Measurements from ENCODE around the gene CENPF.
"Not testable (repeated sequence)": the region's sequence is repeated elsewhere in the genome, so short reads cannot be mapped to it uniquely, and the experiment has no call there.

The CENPF gene

DNA sequence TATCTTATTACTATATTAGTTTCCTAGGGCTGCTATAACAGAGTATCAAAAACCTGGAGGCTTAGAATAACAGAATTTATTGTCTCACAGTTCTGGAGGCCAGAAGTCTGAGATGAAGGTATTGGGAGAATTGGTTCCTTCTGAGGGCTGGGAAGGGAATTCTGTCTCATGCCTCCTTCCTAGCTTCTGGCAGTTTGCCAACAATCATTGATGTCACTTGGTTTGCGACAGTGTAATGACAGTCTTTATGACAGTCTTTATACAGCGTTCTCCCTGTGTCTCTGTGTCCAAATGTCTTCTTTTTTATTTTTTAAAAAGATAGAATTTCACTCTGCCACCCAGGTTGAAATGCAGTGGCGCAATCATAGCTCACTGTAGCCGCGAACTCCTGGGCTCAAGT is 15.8 kb upstream of the CENPF start:
- Histone ChIP-seq H3K18ac (ENCODE audit: low read length) (no peak overlapping the region), H3K27ac (replicated peaks; ENCODE audit: low read length) (no peak overlapping the region), H3K9me3 (replicated peaks in 1 of 2; ENCODE audit: control insufficient read depth in 2 of 2, insufficient read depth in 1 of 2, low read depth in 1 of 2, low read length in 2 of 2) (no peaks in the 10 kb centered on the region), H4K91ac (ENCODE audit: low read depth, low read length, poor library complexity) (no peak overlapping the region), H3K23ac (ENCODE audit: low read depth, low read length, poor library complexity) (no peak overlapping the region), H3K14ac (ENCODE audit: low read length) (no peak overlapping the region), H2AFZ (ENCODE audit: low read length) (no peak overlapping the region), H3K4me2 (ENCODE audit: insufficient read depth, low read length, poor library complexity, severe bottlenecking) (no peak overlapping the region), H2BK5ac (ENCODE audit: low read length) (no peak overlapping the region), H3K79me1 (ENCODE audit: low read depth, low read length) (no peaks in the 10 kb centered on the region), H2BK12ac (ENCODE audit: low read length) (no peak overlapping the region), H3K4me3 (ENCODE audit: low read length in 2 of 2) (no peak overlapping the region), H2AK5ac (ENCODE audit: low read depth, low read length) (no peak overlapping the region), H2BK120ac (ENCODE audit: low read depth, low read length) (no peak overlapping the region), H3K9ac (ENCODE audit: low read depth, low read length, poor library complexity) (no peak overlapping the region), H4K8ac (ENCODE audit: low read depth, low read length) (peak overlapping the region; percentile 72), H3K36me3 (replicated peaks in 1 of 2; ENCODE audit: control insufficient read depth in 2 of 2, insufficient read depth in 2 of 2, low read length in 2 of 2) (no peaks in the 10 kb centered on the region), H2BK15ac (ENCODE audit: low read length) (no peak overlapping the region), H3K4ac (ENCODE audit: low read length) (no peak overlapping the region), H3K27me3 (ENCODE audit: control insufficient read depth in 3 of 3, insufficient read depth in 3 of 3, low read depth in 1 of 3, low read length in 3 of 3) (peaks cover 0 to 4% (median 0%) of the 10 kb centered on the region in 3 experiments), H3K4me1 (ENCODE audit: control insufficient read depth in 2 of 2, insufficient read depth in 1 of 2, low read depth in 1 of 2, low read length in 2 of 2) (no peaks in the 10 kb centered on the region)
- no peak for DNase-seq (ENCODE audit: low spot score)
- no CpG with 5 or more reads among the region's 5 CpGs for WGBS, 2 donors (ENCODE audit: extremely low coverage in 2 of 2, insufficient read length in 2 of 2, insufficient replicate concordance in 1 of 2)

DNA sequence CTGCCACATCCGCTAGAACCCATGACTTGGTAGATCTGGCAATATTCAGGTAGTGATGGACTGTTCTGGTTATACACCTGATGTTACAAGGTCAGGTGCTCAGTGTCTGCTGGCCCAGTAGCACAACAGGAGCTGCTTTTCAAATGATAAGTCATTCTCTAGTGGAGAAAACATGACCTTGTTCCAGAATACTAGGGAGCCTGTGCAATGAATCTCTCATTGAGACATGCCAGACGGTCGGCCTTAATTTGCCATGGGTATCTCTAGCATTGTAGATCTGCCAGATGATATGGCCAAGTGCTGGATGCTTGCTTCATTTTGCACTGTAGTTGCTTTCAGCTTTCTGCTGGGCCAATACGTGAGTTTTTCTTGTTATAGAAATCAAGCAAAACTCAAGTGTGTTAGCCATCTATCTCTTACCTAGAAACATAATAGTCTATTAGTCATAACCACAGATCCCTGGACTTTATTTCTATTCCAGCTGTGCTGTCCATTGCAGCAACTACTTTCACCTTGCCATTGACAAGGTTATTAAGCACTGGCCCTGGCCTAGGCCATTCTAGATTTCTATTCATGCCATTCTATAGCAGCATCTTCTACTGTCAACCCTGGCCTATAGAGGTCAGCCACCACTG is 13.9 kb upstream of the CENPF start:
- H3K4me3 ChIP-seq (ENCODE audit: low read length in 2 of 2): no peak overlapping the region
- peaks cover 0 to 6% (median 0%) of the 10 kb centered on the region in 3 experiments for H3K27me3 ChIP-seq (ENCODE audit: control insufficient read depth in 3 of 3, insufficient read depth in 3 of 3, low read depth in 1 of 3, low read length in 3 of 3)
- no peak overlapping the region for H3K23ac ChIP-seq (ENCODE audit: low read depth, low read length, poor library complexity)
- H2BK120ac ChIP-seq (ENCODE audit: low read depth, low read length): no peak overlapping the region
- no peak overlapping the region for H4K8ac ChIP-seq (ENCODE audit: low read depth, low read length)
- WGBS, 2 donors (ENCODE audit: extremely low coverage in 2 of 2, insufficient read length in 2 of 2, insufficient replicate concordance in 1 of 2): no CpG with 5 or more reads among the region's 4 CpGs
- no peak overlapping the region for H2BK5ac ChIP-seq (ENCODE audit: low read length)
- H2BK12ac ChIP-seq (ENCODE audit: low read length): no peak overlapping the region
- H3K4me2 ChIP-seq (ENCODE audit: insufficient read depth, low read length, poor library complexity, severe bottlenecking): no peak overlapping the region
- H3K4me1 ChIP-seq (ENCODE audit: control insufficient read depth in 2 of 2, insufficient read depth in 1 of 2, low read depth in 1 of 2, low read length in 2 of 2): no peaks in the 10 kb centered on the region
- no peak overlapping the region for H3K27ac ChIP-seq (replicated peaks; ENCODE audit: low read length)
- no peak overlapping the region for H2BK15ac ChIP-seq (ENCODE audit: low read length)
- H3K14ac ChIP-seq (ENCODE audit: low read length): no peak overlapping the region
- no peak overlapping the region for H3K9ac ChIP-seq (ENCODE audit: low read depth, low read length, poor library complexity)
- no peak overlapping the region for H2AFZ ChIP-seq (ENCODE audit: low read length)
- H4K91ac ChIP-seq (ENCODE audit: low read depth, low read length, poor library complexity): no peak overlapping the region
- H3K4ac ChIP-seq (ENCODE audit: low read length): no peak overlapping the region
- no peaks in the 10 kb centered on the region for H3K36me3 ChIP-seq (replicated peaks in 1 of 2; ENCODE audit: control insufficient read depth in 2 of 2, insufficient read depth in 2 of 2, low read length in 2 of 2)
- H2AK5ac ChIP-seq (ENCODE audit: low read depth, low read length): no peak overlapping the region
- DNase-seq (ENCODE audit: low spot score): no peak
- H3K9me3 ChIP-seq (replicated peaks in 1 of 2; ENCODE audit: control insufficient read depth in 2 of 2, insufficient read depth in 1 of 2, low read depth in 1 of 2, low read length in 2 of 2): no peaks in the 10 kb centered on the region
- no peaks in the 10 kb centered on the region for H3K79me1 ChIP-seq (ENCODE audit: low read depth, low read length)
- no peak overlapping the region for H3K18ac ChIP-seq (ENCODE audit: low read length)

- 100% methylated on average over 1 of the region's 5 CpGs for WGBS, 2 donors (ENCODE audit: extremely low coverage in 2 of 2, insufficient read length in 2 of 2, insufficient replicate concordance in 1 of 2)
- no peak overlapping the region for H4K91ac ChIP-seq (ENCODE audit: low read depth, low read length, poor library complexity)
Observed at GRCh38 chr1:214590696-214591095, 12.3 kb upstream of the CENPF start.

GRCh38 chr1:214591918-214592317 is 11.1 kb upstream of the CENPF start:
- H3K23ac ChIP-seq (ENCODE audit: low read depth, low read length, poor library complexity); H3K18ac ChIP-seq (ENCODE audit: low read length); H3K4ac ChIP-seq (ENCODE audit: low read length); DNase-seq (ENCODE audit: low spot score); H3K9me3 ChIP-seq (replicated peaks in 1 of 2; ENCODE audit: control insufficient read depth in 2 of 2, insufficient read depth in 1 of 2, low read depth in 1 of 2, low read length in 2 of 2); H3K36me3 ChIP-seq (replicated peaks in 1 of 2; ENCODE audit: control insufficient read depth in 2 of 2, insufficient read depth in 2 of 2, low read length in 2 of 2); H3K14ac ChIP-seq (ENCODE audit: low read length); H3K27ac ChIP-seq (replicated peaks; ENCODE audit: low read length); H3K4me1 ChIP-seq (ENCODE audit: control insufficient read depth in 2 of 2, insufficient read depth in 1 of 2, low read depth in 1 of 2, low read length in 2 of 2); H2BK5ac ChIP-seq (ENCODE audit: low read length); H4K91ac ChIP-seq (ENCODE audit: low read depth, low read length, poor library complexity); H3K4me3 ChIP-seq (ENCODE audit: low read length in 2 of 2); H3K4me2 ChIP-seq (ENCODE audit: insufficient read depth, low read length, poor library complexity, severe bottlenecking); H2BK120ac ChIP-seq (ENCODE audit: low read depth, low read length); H2AK5ac ChIP-seq (ENCODE audit: low read depth, low read length); H2BK15ac ChIP-seq (ENCODE audit: low read length); H2BK12ac ChIP-seq (ENCODE audit: low read length); H4K8ac ChIP-seq (ENCODE audit: low read depth, low read length); H3K9ac ChIP-seq (ENCODE audit: low read depth, low read length, poor library complexity); H2AFZ ChIP-seq (ENCODE audit: low read length); H3K79me1 ChIP-seq (ENCODE audit: low read depth, low read length); H3K27me3 ChIP-seq (ENCODE audit: control insufficient read depth in 3 of 3, insufficient read depth in 3 of 3, low read depth in 1 of 3, low read length in 3 of 3): not testable (repeated sequence)
- no CpG with 5 or more reads among the region's 8 CpGs for WGBS, 2 donors (ENCODE audit: extremely low coverage in 2 of 2, insufficient read length in 2 of 2, insufficient replicate concordance in 1 of 2)

More at GRCh38 chr1:214590696-214591095, 12.3 kb upstream of the CENPF start:
- Histone ChIP-seq H3K79me1 (ENCODE audit: low read depth, low read length) (no peaks in the 10 kb centered on the region), H3K4me3 (ENCODE audit: low read length in 2 of 2) (no peak overlapping the region), H3K18ac (ENCODE audit: low read length) (no peak overlapping the region), H2BK15ac (ENCODE audit: low read length) (no peak overlapping the region), H3K14ac (ENCODE audit: low read length) (no peak overlapping the region), H3K27ac (replicated peaks; ENCODE audit: low read length) (no peak overlapping the region), H3K27me3 (ENCODE audit: control insufficient read depth in 3 of 3, insufficient read depth in 3 of 3, low read depth in 1 of 3, low read length in 3 of 3) (peaks cover 0 to 6% (median 0%) of the 10 kb centered on the region in 3 experiments), H3K23ac (ENCODE audit: low read depth, low read length, poor library complexity) (no peak overlapping the region), H3K9ac (ENCODE audit: low read depth, low read length, poor library complexity) (no peak overlapping the region), H2AK5ac (ENCODE audit: low read depth, low read length) (no peak overlapping the region), H2BK12ac (ENCODE audit: low read length) (no peak overlapping the region), H3K4ac (ENCODE audit: low read length) (no peak overlapping the region), H2AFZ (ENCODE audit: low read length) (no peak overlapping the region), H4K8ac (ENCODE audit: low read depth, low read length) (no peak overlapping the region), H2BK120ac (ENCODE audit: low read depth, low read length) (no peak overlapping the region), H3K9me3 (replicated peaks in 1 of 2; ENCODE audit: control insufficient read depth in 2 of 2, insufficient read depth in 1 of 2, low read depth in 1 of 2, low read length in 2 of 2) (no peaks in the 10 kb centered on the region), H2BK5ac (ENCODE audit: low read length) (no peak overlapping the region), H3K36me3 (replicated peaks in 1 of 2; ENCODE audit: control insufficient read depth in 2 of 2, insufficient read depth in 2 of 2, low read length in 2 of 2) (no peaks in the 10 kb centered on the region), H3K4me1 (ENCODE audit: control insufficient read depth in 2 of 2, insufficient read depth in 1 of 2, low read depth in 1 of 2, low read length in 2 of 2) (no peaks in the 10 kb centered on the region), H3K4me2 (ENCODE audit: insufficient read depth, low read length, poor library complexity, severe bottlenecking) (no peak overlapping the region)
- DNase-seq (ENCODE audit: low spot score): no peak

All from neuronal stem cell (in vitro differentiated cells).